Measurements from ENCODE around the gene ABCA1. TPM values are rescaled to one million over a fixed set of nuclear protein-coding genes. Genes with fewer than 3 reads are reported as not detected.

Gene ABCA1
- total and polyA plus RNA-seq, 10 of the 15 experiments (the other 5 are each of a cell fraction or from before 2014, with no cell fraction given): 0.01 to 0.56 (median 0.16) TPM

DNA sequence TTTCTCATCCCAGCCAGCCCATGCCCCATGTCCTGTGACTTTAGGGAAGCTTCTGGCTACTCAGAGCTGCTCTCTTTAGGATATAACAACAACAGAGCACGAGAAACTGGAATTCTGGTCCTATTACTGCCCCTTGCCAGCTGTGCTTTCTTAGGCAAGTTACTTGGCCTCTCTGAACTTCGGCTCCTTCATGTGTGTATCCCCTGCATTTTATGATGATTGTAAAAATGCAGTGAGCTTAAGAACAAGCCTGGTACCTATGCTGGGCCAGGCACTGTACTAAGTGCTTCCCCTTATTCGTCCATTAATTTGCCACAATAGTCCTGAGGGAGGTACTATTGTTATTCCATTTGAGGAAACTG lies 54.5 kb downstream of the ABCA1 start:
- RAD21 ChIA-PET (ENCODE audit: unreplicated experiment): no interaction called here
- H3K9me3 ChIP-seq (replicated peaks; ENCODE audit: control insufficient read depth, insufficient read depth, low read length): no peaks in the 10 kb centered on the region
- 8% methylated on average over 3 of the region's 3 CpGs for WGBS (ENCODE audit: insufficient coverage, insufficient replicate concordance, low lambda C conversion rate, missing lambda C conversion rate)
- H2AFZ ChIP-seq (ENCODE audit: control insufficient read depth, low read depth, low read length): no peak overlapping the region
- no peaks in the 10 kb centered on the region for H3K36me3 ChIP-seq (ENCODE audit: control insufficient read depth in 2 of 2, insufficient read depth in 2 of 2, low read length in 1 of 2)
- SMC1A ChIA-PET (ENCODE audit: uncharacterized antibody, unreplicated experiment): interaction anchor here (1.2 kb wide), 1 partner anchor 103 kb away, joined by 3 read pairs; no protein-coding TSS in a partner anchor
- DNase-seq (ENCODE audit: low read depth, low spot score) (no peak), FAIRE-seq (no peak), ATAC-seq (no peak)
- CTCF ChIA-PET: interaction anchor here (3.7 kb wide), 1 partner anchor 10 kb away, joined by 13 read pairs; no protein-coding TSS in a partner anchor
- H3K4me3 ChIP-seq: no peak overlapping the region
- in situ Hi-C loops (cut with MboI): no loop called here
- H3K4me2 ChIP-seq (ENCODE audit: control insufficient read depth, insufficient read depth): no peak overlapping the region
- POLR2A ChIA-PET: no interaction called here
- peaks cover 5% of the 10 kb centered on the region for H3K4me1 ChIP-seq (ENCODE audit: control insufficient read depth, insufficient read depth, low read length)
- no TSS peak for BruUV-seq (replicated peaks)
- no peaks in the 10 kb centered on the region for H3K79me2 ChIP-seq (ENCODE audit: control insufficient read depth, insufficient read depth, low read length)
- no peaks in the 10 kb centered on the region; the same call in 1 of the 2 replicates for H4K20me1 ChIP-seq (ENCODE audit: control insufficient read depth, insufficient read depth)
- H3K9ac ChIP-seq (ENCODE audit: control insufficient read depth, insufficient read depth, low read length): no peak overlapping the region
- H3K27me3 ChIP-seq (replicated peaks in 1 of 2; ENCODE audit: control insufficient read depth in 2 of 2, insufficient read depth in 2 of 2, low read length in 1 of 2): no peaks in the 10 kb centered on the region
- intact Hi-C loops (cut with micrococcal nuclease; ENCODE audit: unreplicated experiment): no loop called here
- no peak overlapping the region for H3K27ac ChIP-seq (ENCODE audit: control insufficient read depth, insufficient read depth)
- TF ChIP-seq, protein P1, sequence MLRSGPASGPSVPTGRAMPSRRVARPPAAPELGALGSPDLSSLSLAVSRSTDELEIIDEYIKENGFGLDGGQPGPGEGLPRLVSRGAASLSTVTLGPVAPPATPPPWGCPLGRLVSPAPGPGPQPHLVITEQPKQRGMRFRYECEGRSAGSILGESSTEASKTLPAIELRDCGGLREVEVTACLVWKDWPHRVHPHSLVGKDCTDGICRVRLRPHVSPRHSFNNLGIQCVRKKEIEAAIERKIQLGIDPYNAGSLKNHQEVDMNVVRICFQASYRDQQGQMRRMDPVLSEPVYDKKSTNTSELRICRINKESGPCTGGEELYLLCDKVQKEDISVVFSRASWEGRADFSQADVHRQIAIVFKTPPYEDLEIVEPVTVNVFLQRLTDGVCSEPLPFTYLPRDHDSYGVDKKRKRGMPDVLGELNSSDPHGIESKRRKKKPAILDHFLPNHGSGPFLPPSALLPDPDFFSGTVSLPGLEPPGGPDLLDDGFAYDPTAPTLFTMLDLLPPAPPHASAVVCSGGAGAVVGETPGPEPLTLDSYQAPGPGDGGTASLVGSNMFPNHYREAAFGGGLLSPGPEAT (IDR thresholded peaks at IDR 0.05; ENCODE audit: low read depth): no peak
- TF ChIP-seq NR2C1 (IDR thresholded peaks at IDR 0.05): no peak
- TF ChIP-seq, protein P2, sequence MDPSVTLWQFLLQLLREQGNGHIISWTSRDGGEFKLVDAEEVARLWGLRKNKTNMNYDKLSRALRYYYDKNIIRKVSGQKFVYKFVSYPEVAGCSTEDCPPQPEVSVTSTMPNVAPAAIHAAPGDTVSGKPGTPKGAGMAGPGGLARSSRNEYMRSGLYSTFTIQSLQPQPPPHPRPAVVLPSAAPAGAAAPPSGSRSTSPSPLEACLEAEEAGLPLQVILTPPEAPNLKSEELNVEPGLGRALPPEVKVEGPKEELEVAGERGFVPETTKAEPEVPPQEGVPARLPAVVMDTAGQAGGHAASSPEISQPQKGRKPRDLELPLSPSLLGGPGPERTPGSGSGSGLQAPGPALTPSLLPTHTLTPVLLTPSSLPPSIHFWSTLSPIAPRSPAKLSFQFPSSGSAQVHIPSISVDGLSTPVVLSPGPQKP (IDR thresholded peaks at IDR 0.05; ENCODE audit: low read depth, low read length): no peak
- no peak for TF ChIP-seq ASH2L (IDR thresholded peaks at IDR 0.05; ENCODE audit: borderline replicate concordance, low read depth)
- TF ChIP-seq, protein P3, sequence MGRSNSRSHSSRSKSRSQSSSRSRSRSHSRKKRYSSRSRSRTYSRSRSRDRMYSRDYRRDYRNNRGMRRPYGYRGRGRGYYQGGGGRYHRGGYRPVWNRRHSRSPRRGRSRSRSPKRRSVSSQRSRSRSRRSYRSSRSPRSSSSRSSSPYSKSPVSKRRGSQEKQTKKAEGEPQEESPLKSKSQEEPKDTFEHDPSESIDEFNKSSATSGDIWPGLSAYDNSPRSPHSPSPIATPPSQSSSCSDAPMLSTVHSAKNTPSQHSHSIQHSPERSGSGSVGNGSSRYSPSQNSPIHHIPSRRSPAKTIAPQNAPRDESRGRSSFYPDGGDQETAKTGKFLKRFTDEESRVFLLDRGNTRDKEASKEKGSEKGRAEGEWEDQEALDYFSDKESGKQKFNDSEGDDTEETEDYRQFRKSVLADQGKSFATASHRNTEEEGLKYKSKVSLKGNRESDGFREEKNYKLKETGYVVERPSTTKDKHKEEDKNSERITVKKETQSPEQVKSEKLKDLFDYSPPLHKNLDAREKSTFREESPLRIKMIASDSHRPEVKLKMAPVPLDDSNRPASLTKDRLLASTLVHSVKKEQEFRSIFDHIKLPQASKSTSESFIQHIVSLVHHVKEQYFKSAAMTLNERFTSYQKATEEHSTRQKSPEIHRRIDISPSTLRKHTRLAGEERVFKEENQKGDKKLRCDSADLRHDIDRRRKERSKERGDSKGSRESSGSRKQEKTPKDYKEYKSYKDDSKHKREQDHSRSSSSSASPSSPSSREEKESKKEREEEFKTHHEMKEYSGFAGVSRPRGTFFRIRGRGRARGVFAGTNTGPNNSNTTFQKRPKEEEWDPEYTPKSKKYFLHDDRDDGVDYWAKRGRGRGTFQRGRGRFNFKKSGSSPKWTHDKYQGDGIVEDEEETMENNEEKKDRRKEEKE (IDR thresholded peaks at IDR 0.05): no peak
- no peak for TF ChIP-seq CHD1 (IDR thresholded peaks at IDR 0.05; ENCODE audit: low read depth, low read length)
- TF ChIP-seq RELA (IDR thresholded peaks at IDR 0.05; ENCODE audit: borderline replicate concordance, partially characterized antibody): no peak
- TF ChIP-seq, protein P4, sequence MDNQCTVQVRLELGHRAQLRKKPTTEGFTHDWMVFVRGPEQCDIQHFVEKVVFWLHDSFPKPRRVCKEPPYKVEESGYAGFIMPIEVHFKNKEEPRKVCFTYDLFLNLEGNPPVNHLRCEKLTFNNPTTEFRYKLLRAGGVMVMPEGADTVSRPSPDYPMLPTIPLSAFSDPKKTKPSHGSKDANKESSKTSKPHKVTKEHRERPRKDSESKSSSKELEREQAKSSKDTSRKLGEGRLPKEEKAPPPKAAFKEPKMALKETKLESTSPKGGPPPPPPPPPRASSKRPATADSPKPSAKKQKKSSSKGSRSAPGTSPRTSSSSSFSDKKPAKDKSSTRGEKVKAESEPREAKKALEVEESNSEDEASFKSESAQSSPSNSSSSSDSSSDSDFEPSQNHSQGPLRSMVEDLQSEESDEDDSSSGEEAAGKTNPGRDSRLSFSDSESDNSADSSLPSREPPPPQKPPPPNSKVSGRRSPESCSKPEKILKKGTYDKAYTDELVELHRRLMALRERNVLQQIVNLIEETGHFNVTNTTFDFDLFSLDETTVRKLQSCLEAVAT (IDR thresholded peaks at IDR 0.05): no peak
- TF ChIP-seq SMC3 (IDR thresholded peaks at IDR 0.05; ENCODE audit: borderline replicate concordance, low read length): no peak
- TF ChIP-seq TBL1XR1 (IDR thresholded peaks at IDR 0.05; ENCODE audit: low read depth, low read length): no peak
- TF ChIP-seq, protein P5, sequence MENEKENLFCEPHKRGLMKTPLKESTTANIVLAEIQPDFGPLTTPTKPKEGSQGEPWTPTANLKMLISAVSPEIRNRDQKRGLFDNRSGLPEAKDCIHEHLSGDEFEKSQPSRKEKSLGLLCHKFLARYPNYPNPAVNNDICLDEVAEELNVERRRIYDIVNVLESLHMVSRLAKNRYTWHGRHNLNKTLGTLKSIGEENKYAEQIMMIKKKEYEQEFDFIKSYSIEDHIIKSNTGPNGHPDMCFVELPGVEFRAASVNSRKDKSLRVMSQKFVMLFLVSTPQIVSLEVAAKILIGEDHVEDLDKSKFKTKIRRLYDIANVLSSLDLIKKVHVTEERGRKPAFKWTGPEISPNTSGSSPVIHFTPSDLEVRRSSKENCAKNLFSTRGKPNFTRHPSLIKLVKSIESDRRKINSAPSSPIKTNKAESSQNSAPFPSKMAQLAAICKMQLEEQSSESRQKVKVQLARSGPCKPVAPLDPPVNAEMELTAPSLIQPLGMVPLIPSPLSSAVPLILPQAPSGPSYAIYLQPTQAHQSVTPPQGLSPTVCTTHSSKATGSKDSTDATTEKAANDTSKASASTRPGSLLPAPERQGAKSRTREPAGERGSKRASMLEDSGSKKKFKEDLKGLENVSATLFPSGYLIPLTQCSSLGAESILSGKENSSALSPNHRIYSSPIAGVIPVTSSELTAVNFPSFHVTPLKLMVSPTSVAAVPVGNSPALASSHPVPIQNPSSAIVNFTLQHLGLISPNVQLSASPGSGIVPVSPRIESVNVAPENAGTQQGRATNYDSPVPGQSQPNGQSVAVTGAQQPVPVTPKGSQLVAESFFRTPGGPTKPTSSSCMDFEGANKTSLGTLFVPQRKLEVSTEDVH (IDR thresholded peaks at IDR 0.05; ENCODE audit: low read depth, partially characterized antibody): no peak
- no peak for TF ChIP-seq RFX5 (IDR thresholded peaks at IDR 0.05; ENCODE audit: low read depth, low read length)
- TF ChIP-seq, protein P6, sequence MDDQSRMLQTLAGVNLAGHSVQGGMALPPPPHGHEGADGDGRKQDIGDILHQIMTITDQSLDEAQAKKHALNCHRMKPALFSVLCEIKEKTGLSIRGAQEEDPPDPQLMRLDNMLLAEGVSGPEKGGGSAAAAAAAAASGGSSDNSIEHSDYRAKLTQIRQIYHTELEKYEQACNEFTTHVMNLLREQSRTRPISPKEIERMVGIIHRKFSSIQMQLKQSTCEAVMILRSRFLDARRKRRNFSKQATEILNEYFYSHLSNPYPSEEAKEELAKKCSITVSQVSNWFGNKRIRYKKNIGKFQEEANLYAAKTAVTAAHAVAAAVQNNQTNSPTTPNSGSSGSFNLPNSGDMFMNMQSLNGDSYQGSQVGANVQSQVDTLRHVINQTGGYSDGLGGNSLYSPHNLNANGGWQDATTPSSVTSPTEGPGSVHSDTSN (IDR thresholded peaks at IDR 0.05; ENCODE audit: insufficient replicate concordance, low read depth, low read length): no peak
